K562 (cell line): ENCODE results near the gene SART1. TPM values are rescaled to one million over a fixed set of nuclear protein-coding genes. Genes with fewer than 3 reads are reported as not detected.

Source experiments
- CCNT2 ChIP-seq: IDR thresholded peaks from 2 replicates; pipeline ENCODE4 v1.6.1; 2011; ENCODE audit warnings: borderline replicate concordance, low read depth, mild to moderate bottlenecking, moderate library complexity, mixed read lengths, low read length; ENCODE audit not compliant: insufficient read length; ENCODE audit errors: extremely low read depth
- FOXJ2 ChIP-seq: fragments of 200-800 bp; sonication (Bioruptor generic); IDR thresholded peaks from 2 replicates; pipeline ENCODE4 v1.6.1; 2016; ENCODE audit warnings: missing genetic modification characterization, missing compliant biosample characterization
- HNRNPUL1 ChIP-seq: fragments of 200-400 bp; formaldehyde crosslinking; IDR thresholded peaks from 2 replicates; pipeline ENCODE4 v1.6.1; 2017; ENCODE audit warnings: low read length
- ILF3 ChIP-seq: fragments of 450-650 bp; IDR thresholded peaks from 2 replicates; pipeline ENCODE4 v1.6.1; 2018; ENCODE audit warnings: antibody characterized with exemption, mild to moderate bottlenecking, moderate library complexity, borderline replicate concordance
- LCOR ChIP-seq: sonication (generic); formaldehyde crosslinking; IDR thresholded peaks from 2 replicates; pipeline ENCODE4 v1.8.0; 2022; ENCODE audit warnings: mild to moderate bottlenecking, missing genetic modification reagents
- MAFK ChIP-seq: IDR thresholded peaks from 2 replicates; pipeline ENCODE4 v1.6.1; 2011; ENCODE audit warnings: low read length, improper control_type of control experiment
- RCOR1 ChIP-seq, 2 experiments: IDR thresholded peaks; 2 replicates each; pipeline ENCODE4 v1.6.1; 2012; ENCODE audit warnings: low read depth in 2 of 2, low read length in 2 of 2, borderline replicate concordance in 1 of 2, improper control_type of control experiment in 1 of 2
- SMAD4 ChIP-seq: fragments of 250-450 bp; sonication (Bioruptor Pico); conservative IDR thresholded peaks from 2 replicates; pipeline ENCODE4 v1.8.0; 2021; ENCODE audit warnings: inconsistent platforms, mild to moderate bottlenecking, moderate library complexity
- SP2 ChIP-seq: IDR thresholded peaks from 2 replicates; pipeline ENCODE4 v1.6.1; 2011; ENCODE audit warnings: mild to moderate bottlenecking, low read depth, low read length, moderate library complexity; ENCODE audit not compliant: poor library complexity, severe bottlenecking; ENCODE audit errors: extremely low read depth
- XRCC5 ChIP-seq: fragments of 200-400 bp; formaldehyde crosslinking; IDR thresholded peaks from 2 replicates; pipeline ENCODE4 v1.6.1; 2017; ENCODE audit warnings: low read depth, mild to moderate bottlenecking, low read length
- YY1 ChIP-seq, 3 experiments: IDR thresholded peaks; 2 replicates each; pipeline ENCODE4 v1.6.1; 2011; ENCODE audit warnings: low read length in 2 of 3, mild to moderate bottlenecking in 2 of 3, moderate library complexity in 2 of 3, borderline replicate concordance in 1 of 3, control low read depth in 1 of 3, low read depth in 1 of 3; ENCODE audit not compliant: insufficient read depth in 3 of 3, insufficient replicate concordance in 2 of 3, control insufficient read depth in 1 of 3, insufficient read length in 1 of 3; ENCODE audit errors: extremely low read depth in 1 of 3
- ZNF133 ChIP-seq: fragments of 250-450 bp; sonication (Bioruptor Pico); IDR thresholded peaks from 2 replicates; pipeline ENCODE4 v1.4.0; 2020; ENCODE audit warnings: mild to moderate bottlenecking
- ZNF699 ChIP-seq: fragments of 250-450 bp; sonication (Bioruptor Pico); IDR thresholded peaks from 2 replicates; pipeline ENCODE4 v1.8.0; 2021; ENCODE audit warnings: mild to moderate bottlenecking, moderate library complexity; ENCODE audit not compliant: insufficient replicate concordance
- polyA plus RNA-seq, 8 experiments: library from polyadenylated mRNA; depleted of rRNA in 4 of 8; stranded (reverse) in 5 of 8; unstranded in 3 of 8; fragments of >200 nt; fragmentation: Nextera tagmentation in 2 of 8; fragmentation: Illumina TruSeq in 1 of 8; extraction: Ambion mirVana in 2 of 8; extraction: Trizol in 1 of 8; gene quantifications; 2 replicates each; pipeline versions ENCODE4 v1.2.1 to v1.2.3, GENCODE V29; 2011 to 2014; ENCODE audit warnings: inconsistent platforms in 1 of 8, missing spikeins in 1 of 8
- total RNA-seq, 7 experiments: library from RNA; depleted of rRNA in 6 of 7; stranded (reverse); fragments of >200 nt in 6 of 7; fragmentation: Illumina TruSeq in 2 of 7; extraction: Trizol in 2 of 7; gene quantifications; 2 replicates each; pipeline versions ENCODE4 v1.2.1 to v1.2.3, GENCODE V29; 2011 to 2021; ENCODE audit warnings: low replicate concordance in 1 of 7
- TF ChIP-seq, protein P1 (sequence below): fragments of 450-650 bp; IDR thresholded peaks from 2 replicates; pipeline ENCODE4 v1.6.1; 2018; ENCODE audit warnings: mild to moderate bottlenecking, low read depth; ENCODE audit not compliant: partially characterized antibody
- TF ChIP-seq, protein P2 (sequence below): IDR thresholded peaks from 2 replicates; pipeline ENCODE4 v1.6.1; 2011; ENCODE audit not compliant: insufficient read length; ENCODE audit errors: extremely low read depth
- TF ChIP-seq, protein P3 (sequence below): sonication (generic); formaldehyde crosslinking; IDR thresholded peaks from 2 replicates; pipeline ENCODE4 v1.8.1; 2023; ENCODE audit warnings: mild to moderate bottlenecking, missing genetic modification reagents
- TF ChIP-seq, protein P4 (sequence below), 2 experiments: fragments of 450-650 bp; IDR thresholded peaks; 2 replicates each; pipeline ENCODE4 v1.6.1; 2018; ENCODE audit warnings: mild to moderate bottlenecking in 2 of 2, low read depth in 1 of 2; ENCODE audit not compliant: partially characterized antibody in 2 of 2

SART1 gene
- total and polyA plus RNA-seq, 9 of the 15 experiments (the other 6 are each of a cell fraction or from before 2014, with no cell fraction given): 4.8 to 84.1 (median 31.7) TPM

DNA sequence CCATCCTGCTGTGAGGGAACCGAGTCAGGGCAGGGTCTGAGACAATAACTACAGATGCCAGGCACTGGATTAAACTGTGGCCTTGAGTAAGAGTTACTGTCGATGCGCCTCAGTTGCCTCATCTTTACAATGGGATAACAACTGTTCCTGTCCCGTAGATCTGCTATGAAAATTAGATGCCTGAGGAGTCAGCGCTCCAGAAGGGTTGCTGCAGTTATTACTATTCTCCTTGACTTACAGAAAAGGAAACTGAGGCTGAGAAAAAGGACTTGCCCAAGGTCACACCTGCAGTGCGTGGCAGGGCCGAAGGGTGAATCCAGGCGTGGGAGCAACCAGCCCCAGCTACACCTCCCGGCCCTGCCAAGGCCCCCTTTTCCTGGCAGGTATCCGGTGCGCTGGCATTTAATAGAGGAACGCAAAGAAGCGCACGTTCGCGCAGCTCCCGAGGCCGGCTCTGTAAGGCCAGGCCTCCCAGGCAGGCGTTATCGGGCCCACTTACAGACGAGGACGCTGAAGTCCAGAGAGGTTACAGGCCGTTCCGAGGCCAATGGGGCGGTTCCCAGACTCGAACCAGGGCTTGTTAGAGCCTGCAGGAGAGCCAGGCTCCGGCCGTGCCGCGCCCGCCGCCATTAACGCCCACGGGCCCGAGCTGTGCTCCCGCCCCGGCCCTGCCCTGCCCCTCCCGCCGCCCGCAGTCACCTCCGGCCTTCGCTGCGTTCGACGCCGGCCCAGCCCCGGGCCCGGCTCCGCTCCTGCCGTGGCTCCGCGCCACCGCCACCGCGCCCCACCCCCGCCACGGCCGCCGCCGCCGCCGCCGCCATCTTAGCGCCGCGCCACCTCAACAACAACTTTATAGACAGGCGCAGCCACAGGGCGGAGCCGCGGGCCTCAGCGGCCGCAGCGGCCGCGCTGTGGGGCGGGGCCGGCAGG, 43.1 kb upstream of the SART1 start, which contains the start of gene C11orf68 (continued):
- TF ChIP-seq, protein P1, sequence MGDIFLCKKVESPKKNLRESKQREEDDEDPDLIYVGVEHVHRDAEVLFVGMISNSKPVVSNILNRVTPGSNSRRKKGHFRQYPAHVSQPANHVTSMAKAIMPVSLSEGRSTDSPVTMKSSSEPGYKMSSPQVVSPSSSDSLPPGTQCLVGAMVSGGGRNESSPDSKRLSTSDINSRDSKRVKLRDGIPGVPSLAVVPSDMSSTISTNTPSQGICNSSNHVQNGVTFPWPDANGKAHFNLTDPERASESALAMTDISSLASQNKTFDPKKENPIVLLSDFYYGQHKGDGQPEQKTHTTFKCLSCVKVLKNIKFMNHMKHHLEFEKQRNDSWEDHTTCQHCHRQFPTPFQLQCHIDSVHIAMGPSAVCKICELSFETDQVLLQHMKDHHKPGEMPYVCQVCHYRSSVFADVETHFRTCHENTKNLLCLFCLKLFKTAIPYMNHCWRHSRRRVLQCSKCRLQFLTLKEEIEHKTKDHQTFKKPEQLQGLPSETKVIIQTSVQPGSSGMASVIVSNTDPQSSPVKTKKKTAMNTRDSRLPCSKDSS: no peak
- no peak for TF ChIP-seq SP2
- TF ChIP-seq, protein P2, sequence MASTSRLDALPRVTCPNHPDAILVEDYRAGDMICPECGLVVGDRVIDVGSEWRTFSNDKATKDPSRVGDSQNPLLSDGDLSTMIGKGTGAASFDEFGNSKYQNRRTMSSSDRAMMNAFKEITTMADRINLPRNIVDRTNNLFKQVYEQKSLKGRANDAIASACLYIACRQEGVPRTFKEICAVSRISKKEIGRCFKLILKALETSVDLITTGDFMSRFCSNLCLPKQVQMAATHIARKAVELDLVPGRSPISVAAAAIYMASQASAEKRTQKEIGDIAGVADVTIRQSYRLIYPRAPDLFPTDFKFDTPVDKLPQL: no peak
- TF ChIP-seq ZNF133 (CRISPR knock-in tag): no peak
- TF ChIP-seq, protein P3, sequence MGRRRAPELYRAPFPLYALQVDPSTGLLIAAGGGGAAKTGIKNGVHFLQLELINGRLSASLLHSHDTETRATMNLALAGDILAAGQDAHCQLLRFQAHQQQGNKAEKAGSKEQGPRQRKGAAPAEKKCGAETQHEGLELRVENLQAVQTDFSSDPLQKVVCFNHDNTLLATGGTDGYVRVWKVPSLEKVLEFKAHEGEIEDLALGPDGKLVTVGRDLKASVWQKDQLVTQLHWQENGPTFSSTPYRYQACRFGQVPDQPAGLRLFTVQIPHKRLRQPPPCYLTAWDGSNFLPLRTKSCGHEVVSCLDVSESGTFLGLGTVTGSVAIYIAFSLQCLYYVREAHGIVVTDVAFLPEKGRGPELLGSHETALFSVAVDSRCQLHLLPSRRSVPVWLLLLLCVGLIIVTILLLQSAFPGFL (CRISPR knock-in tag): no peak
- TF ChIP-seq, protein P4, sequence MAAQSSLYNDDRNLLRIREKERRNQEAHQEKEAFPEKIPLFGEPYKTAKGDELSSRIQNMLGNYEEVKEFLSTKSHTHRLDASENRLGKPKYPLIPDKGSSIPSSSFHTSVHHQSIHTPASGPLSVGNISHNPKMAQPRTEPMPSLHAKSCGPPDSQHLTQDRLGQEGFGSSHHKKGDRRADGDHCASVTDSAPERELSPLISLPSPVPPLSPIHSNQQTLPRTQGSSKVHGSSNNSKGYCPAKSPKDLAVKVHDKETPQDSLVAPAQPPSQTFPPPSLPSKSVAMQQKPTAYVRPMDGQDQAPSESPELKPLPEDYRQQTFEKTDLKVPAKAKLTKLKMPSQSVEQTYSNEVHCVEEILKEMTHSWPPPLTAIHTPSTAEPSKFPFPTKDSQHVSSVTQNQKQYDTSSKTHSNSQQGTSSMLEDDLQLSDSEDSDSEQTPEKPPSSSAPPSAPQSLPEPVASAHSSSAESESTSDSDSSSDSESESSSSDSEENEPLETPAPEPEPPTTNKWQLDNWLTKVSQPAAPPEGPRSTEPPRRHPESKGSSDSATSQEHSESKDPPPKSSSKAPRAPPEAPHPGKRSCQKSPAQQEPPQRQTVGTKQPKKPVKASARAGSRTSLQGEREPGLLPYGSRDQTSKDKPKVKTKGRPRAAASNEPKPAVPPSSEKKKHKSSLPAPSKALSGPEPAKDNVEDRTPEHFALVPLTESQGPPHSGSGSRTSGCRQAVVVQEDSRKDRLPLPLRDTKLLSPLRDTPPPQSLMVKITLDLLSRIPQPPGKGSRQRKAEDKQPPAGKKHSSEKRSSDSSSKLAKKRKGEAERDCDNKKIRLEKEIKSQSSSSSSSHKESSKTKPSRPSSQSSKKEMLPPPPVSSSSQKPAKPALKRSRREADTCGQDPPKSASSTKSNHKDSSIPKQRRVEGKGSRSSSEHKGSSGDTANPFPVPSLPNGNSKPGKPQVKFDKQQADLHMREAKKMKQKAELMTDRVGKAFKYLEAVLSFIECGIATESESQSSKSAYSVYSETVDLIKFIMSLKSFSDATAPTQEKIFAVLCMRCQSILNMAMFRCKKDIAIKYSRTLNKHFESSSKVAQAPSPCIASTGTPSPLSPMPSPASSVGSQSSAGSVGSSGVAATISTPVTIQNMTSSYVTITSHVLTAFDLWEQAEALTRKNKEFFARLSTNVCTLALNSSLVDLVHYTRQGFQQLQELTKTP (IDR thresholded peaks at IDR 0.05; ENCODE audit: low read depth in 1 of 2, partially characterized antibody in 2 of 2): no peak
- 0 out of 2 replicates have a peak, but pooled peaks have one; percentile 53 for TF ChIP-seq LCOR
- TF ChIP-seq MAFK: no peak
- TF ChIP-seq FOXJ2 (tag): no peak
- no peak for TF ChIP-seq ILF3
- no peak for TF ChIP-seq HNRNPUL1
- no peak for TF ChIP-seq ZNF699 (CRISPR knock-in tag)
- TF ChIP-seq CCNT2: no peak
- no peak for TF ChIP-seq XRCC5
- TF ChIP-seq RCOR1 (IDR thresholded peaks at IDR 0.05; ENCODE audit: borderline replicate concordance in 1 of 2, low read depth in 2 of 2, low read length in 2 of 2): peak in 1 of 2 experiments; percentile 55; a peak in 3 of 4 replicates
- peak; percentile 62 to 95 (median 94) for TF ChIP-seq YY1 (IDR thresholded peaks at IDR 0.05; ENCODE audit: borderline replicate concordance in 1 of 3, control insufficient read depth in 1 of 3, extremely low read depth in 1 of 3, insufficient read depth in 3 of 3, insufficient read length in 1 of 3, insufficient replicate concordance in 2 of 3, low read depth in 1 of 3, low read length in 2 of 3)
- no peak for TF ChIP-seq SMAD4 (CRISPR knock-in tag)
